Stimulated activated CD4-positive, alpha-beta T cell treated with anti-CD3 and anti-CD28 coated beads, Interleukin-12 subunit alpha, Interleukin-12 subunit beta, amount 100 ng/mL, for 4 hours (primary cell): ENCODE measurements around the gene GOLGA6L24.
"Not testable (repeated sequence)": the region's sequence is repeated elsewhere in the genome, so short reads cannot be mapped to it uniquely, and the experiment has no call there.

Experiments used
- DNase-seq: peaks from one replicate; pipeline ENCODE4 v3.0.0-alpha.2; 2020

The GOLGA6L24 gene, protein sequence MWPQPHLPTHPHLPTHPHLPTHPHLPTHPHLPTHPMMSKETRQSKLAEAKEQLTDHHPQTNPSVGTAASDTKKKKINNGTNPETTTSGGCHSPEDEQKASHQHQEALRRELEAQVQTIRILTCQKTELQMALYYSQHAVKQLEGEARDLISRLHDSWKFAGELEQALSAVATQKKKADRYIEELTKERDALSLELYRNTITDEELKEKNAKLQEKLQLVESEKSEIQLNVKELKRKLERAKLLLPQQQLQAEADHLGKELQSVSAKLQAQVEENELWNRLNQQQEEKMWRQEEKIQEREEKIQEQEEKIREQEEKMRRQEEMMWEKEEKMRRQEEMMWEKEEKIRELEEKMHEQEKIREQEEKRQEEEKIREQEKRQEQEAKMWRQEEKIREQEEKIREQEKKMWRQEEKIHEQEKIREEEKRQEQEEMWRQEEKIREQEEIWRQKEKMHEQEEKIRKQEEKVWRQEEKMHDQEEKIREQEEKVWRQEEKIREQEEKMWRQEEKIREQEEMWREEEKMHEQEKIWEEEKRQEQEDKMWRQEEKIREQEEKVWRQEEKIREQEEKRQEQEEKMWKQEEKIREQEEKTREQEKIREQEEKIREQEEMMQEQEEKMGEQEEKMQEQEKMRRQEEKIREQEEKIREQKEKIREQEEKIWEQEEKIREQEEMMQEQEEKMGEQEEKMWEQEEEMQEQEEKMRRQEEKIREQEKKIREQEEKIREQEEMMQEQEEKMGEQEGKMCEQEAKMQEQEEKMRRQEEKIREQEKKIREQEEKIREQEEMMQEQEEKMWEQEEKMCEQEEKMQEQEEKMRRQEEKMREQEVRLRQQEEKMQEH

DNA sequence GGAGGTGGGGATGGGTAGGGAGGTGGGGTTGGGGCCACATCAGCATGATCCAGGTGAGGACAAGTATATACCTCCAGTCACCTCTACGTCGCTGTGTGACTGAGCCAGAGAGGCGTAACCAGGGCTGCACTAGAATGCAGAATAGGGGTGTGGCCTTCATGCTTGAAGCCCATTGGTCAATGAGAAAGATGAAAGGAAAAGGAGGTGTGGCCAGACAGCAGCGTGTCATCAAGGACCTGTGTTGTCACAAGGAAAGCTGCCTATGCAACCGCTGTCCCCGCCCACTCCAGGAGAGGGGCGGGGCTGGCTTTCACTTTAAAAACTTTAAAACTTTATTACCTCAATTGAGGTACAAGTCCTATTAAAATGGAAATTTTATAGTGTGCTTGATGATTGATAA lies at the start of gene GOLGA6L24:
Gene GOLGA6L24 (minus strand): TSS at position 101 of the 400 bp plus-strand sequence. CDS start 61 bp downstream, at position 40.
- DNase-seq, result not testable (repeated sequence)

DNA sequence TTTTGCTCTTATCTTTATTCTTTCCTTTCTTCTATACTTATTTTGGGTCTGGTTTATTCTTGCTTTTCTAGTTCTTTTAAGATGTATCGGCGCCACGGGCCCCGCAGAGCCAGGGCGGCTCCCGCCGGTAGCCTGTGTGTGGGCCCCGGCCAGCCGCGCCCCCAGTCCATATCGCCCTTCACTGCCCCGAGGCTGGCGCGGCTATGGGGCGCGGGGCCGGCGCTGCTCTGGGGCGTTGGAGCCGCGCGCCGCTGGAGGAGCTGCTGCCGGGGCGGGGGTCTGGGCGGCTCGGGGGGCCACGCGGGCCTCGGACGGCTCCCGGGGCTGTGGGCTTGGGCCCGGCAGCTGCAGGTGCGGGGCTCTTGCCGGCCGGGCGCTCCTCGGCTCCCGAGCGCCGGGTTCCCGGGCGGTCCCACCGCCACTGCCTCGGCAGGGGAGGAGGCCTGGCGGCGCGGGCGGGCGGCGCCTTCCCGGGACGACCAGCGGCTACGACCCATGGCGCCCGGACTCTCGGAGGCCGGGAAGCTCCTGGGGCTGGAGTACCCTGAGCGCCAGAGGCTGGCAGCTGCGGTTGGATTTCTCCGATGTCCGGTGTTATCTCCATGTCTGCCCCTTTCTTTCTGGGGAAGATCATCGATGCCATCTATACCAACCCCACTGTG lies 45.0 kb upstream of the GOLGA6L24 start:
- DNase-seq, result not testable (repeated sequence)

DNA sequence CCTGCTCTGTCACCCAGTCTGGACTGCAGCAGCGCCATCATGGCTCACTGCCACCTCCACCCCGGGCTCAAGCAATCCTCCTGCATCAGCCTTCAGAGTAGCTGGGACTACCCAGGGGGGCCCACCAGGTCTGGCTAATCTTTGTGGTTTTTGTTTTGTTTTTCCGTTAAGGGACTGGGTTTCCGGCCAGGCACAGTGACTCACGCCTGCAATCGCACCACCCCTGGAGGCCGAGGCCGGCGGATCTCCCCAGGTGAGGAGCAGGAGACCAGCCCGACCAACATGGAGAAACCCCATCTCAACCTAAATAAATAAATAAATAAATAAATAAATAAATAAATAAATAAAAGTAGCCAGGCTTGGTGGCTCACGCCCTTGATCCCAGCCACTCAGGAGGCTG lies 38.1 kb upstream of the GOLGA6L24 start:
- not testable (repeated sequence) for DNase-seq

DNA sequence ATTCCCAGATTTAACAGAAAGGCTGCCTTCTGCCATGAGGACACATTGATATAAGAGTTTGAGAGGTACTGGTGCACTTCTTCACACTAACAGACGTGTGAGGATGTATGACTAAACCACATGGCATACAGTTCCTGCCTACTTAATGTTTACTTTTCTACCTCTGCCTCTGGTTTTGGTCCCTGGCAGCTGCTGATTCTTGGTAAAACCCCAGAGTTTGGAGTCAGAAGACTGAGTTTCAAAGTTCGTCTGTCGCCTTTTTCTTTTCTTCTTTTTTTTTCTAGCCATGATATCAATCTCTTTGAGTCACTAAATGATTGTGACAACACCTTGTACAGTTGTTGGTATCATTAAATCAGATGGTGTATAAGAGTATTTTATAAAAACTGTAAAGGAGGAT lies 22.2 kb upstream of the GOLGA6L24 start:
- not testable (repeated sequence) for DNase-seq

DNA sequence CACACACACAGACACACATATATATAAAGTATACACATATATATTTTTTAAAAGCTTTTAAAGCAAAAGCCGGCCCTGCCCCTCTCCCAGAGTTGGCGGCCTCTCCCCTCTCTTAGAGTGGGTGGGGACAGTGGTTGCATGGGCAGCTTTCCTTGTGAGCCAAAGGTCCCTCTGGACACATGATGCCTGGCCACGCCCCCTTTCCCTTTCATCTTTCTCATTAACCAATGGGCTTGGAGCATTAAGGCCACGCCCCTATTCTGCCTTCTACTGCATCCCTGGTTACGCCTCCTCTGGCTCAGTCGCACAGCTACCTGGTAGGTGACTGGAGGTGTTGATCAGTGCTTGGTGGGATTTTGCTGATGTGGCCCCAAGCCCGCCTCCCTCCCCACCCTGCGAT lies 20.5 kb upstream of the GOLGA6L24 start, which contains the start of gene GOLGA8F:
Gene GOLGA8F (plus strand): TSS at position 301 of the 400 bp plus-strand sequence. CDS start 98 bp downstream, at position 399.
- DNase-seq, result not testable (repeated sequence)

DNA sequence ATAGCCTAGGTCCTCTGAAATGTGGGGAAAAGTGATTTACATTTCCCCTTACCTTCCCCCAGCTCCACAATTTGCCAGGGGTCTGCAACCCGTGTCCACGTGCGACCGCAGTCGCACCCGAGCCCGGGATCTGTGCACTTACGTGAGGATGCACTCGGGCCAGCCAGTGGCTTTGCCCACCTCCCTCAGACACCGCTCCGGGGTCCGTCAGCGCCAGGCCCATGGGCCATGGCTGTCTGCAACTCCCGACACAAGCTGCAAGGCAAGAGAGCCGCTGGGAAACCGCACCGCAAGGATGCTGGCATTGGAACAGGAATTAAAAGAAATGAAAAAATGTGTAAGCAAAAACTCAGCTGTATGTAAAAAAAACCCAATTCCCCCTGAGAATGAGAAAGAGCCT lies 7.6 kb upstream of the GOLGA6L24 start:
- not testable (repeated sequence) for DNase-seq

DNA sequence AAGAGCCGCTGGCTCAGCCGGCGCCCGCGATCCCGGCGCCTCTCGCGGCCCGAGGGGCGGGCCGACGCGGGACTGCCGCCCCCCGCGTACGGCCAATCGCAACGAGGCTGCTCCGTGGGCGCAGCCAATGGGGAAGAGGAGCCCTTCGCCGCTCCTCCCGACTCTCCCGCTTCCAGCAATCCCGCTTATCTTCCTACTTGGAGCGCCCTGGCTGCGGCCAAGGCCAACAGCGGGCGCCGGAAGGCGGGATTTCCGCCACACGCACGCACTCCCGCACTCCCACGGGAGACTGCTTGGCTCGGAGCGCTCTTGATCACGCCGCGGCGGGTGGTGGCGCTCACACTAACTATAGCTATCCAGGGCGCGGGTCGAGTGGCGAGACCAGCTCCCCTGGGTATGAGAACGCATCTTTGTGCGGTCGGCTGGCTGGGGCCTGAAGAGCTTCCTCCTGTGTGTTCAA lies 35.7 kb downstream of the GOLGA6L24 start, which contains the start of gene HERC2:
Gene HERC2 (minus strand): TSS at position 51 of the 460 bp plus-strand sequence. CDS start 746 bp downstream, outside the sequence.
- not testable (repeated sequence) for DNase-seq

DNA sequence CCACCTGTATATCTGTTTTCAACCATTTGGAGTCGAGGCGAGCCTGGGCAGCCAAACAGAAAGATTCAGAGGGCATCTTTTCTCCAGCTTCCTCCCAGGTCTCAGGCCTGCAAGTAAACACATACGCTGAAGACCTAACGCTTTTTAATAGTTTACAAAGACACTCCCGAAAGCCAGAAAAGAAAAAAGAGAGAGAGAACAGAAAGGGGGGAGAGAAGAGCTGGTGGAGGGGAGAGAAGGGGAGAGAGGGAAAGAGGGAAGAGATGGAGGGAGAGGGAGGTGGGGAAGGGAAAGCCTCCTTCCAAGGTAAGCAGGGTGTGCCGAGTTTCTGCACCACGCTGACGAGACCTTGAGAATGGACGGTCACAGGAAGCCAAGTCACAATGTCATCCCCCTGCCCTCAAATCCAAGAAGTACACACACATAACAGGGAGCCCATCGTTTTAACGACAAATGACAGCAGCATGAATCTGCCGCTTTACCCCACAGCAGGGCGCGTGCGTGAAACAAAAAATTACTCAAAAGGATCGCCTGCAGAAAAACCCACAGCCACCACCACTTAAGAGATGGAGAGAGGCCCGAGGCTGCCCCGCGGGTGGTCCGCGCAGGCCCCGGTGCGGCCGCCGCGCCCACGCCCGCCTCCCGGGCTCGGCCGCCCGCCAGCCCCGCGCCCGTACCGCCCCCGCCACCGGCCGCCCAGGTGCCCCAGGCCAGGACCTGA lies 36.4 kb downstream of the GOLGA6L24 start:
- peak; percentile 5 for DNase-seq

DNA sequence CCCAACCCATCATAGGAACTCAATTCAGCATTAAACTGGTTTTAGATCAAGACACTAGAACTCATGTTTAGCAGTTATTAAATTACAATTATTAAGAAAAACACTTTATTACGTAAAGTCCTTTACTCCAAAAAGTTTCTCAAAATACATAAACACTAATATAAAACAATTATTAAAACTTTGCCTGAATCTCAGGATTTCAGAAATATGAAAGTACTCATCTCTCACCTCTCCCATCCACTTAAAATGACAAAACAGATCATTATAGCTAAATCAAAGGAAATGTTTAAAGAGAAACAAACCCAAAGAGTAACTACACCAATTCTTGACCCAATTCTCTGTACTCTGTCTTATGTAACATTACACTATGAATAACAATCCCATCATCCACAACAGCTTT lies 38.2 kb downstream of the GOLGA6L24 start:
- DNase-seq, result not testable (repeated sequence)

DNA sequence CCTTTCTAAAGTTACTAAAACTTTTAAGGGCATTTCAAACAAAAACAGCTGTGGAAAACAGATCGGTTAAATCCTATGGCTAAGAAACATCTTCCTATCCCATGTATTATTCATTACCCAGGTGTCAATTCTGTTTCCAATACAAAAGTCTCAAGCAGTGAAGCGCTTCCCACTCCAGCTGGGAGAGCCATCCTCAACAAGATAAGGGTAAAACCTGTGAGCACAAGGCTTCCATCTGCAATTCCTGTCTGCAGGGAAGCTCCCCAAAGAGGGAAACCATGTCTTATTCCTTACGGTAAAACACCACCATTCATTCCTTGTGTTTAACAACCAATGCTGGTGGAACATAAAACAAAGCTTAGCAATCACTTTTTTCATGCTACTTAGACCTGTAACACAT lies 39.1 kb downstream of the GOLGA6L24 start:
- DNase-seq, result not testable (repeated sequence)

DNA sequence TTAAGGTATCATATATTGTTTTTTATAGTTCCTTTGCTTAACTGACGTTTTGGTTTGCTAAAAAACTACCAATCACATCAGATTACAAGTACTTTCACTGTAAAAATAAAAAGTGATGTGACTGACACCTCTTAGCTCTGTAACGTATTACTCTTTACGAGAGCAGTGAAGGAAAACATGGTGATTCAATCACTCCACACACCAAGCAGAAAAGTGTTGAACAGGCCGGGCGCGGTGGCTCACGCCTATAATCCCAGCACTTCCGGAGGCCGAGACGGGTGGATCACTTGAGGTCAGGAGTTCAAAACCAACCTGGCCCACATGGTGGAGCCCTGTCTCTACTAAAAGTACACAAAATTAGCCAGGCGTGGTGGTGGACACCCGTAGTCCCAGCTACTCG lies 39.8 kb downstream of the GOLGA6L24 start:
- not testable (repeated sequence) for DNase-seq

DNA sequence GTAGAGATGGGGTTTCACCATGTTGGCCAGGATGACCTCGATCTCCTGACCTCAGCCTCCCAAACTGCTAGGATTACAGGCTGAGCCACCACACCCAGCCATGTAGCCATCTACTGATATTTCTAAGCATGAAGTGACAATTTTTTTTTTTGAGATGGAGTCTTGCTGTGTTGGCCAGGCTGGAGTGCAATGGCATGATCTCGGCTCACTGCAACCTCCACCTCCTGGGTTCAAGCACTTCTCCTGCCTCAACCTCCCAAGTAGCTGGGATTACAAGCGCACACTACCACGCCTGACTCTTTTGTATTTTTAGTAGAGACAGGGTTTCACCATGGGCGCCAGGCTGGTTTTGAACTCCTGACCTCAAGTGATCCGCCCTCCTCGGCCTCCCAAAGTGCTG lies 40.9 kb downstream of the GOLGA6L24 start:
- not testable (repeated sequence) for DNase-seq

DNA sequence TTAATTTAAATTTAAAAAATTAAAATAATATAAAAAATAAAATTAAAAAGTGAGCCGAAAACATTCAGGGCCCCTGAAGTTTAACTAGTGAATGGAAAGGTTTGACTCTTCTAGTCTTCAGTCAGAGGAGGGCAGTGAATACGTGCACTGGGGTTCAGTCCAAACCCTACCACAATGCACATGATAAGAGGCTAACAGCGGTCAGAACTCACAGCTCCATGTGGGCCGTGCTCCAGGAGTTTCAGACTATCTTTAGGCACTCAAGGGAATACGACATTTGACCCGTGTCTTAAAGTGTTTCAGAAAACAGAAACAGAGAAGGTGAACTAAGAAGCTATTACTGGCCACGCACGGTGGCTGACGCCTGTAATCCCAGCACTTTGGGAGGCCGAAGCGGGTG lies 47.4 kb downstream of the GOLGA6L24 start:
- DNase-seq, result not testable (repeated sequence)

DNA sequence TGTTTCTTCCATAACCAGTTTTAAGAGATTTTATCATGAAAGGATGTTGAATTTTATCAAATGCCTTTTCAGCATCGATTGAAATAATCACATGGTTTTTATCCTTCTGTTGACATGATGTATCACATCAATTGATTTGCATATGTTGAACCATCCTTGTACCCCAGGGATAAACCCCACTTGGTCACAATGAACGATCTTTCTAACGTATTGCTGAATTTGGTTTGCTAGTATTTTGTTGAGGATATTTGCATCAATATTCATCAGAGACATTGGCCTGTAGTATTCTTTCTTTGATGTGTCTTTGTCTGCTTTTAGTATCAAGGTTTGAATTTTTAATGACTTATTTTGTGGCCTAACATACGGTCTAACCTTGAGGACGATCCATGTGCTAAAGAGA lies 49.2 kb downstream of the GOLGA6L24 start:
- DNase-seq, result not testable (repeated sequence)
